NCI-H460 (cell line): ENCODE measurements around the gene RNF31. TPM values are rescaled to one million over a fixed set of nuclear protein-coding genes. Genes with fewer than 3 reads are reported as not detected.
A peak's percentile ranks its signal among the peaks of the same experiment; 100 is the strongest.

Source experiments
- DNase-seq: peaks from one replicate; pipeline ENCODE4 v3.0.0-alpha.2; 2016; ENCODE audit warnings: low read depth; ENCODE audit errors: extremely low read depth
- total RNA-seq: library from RNA; depleted of rRNA; stranded (reverse); fragments of >200 nt; shearing (Covaris generic); gene quantifications from 2 replicates; pipeline ENCODE4 v1.2.3, GENCODE V29; 2014

RNF31 gene
- total RNA-seq, 1 experiment from 2014 or later: 35.1 TPM

DNA sequence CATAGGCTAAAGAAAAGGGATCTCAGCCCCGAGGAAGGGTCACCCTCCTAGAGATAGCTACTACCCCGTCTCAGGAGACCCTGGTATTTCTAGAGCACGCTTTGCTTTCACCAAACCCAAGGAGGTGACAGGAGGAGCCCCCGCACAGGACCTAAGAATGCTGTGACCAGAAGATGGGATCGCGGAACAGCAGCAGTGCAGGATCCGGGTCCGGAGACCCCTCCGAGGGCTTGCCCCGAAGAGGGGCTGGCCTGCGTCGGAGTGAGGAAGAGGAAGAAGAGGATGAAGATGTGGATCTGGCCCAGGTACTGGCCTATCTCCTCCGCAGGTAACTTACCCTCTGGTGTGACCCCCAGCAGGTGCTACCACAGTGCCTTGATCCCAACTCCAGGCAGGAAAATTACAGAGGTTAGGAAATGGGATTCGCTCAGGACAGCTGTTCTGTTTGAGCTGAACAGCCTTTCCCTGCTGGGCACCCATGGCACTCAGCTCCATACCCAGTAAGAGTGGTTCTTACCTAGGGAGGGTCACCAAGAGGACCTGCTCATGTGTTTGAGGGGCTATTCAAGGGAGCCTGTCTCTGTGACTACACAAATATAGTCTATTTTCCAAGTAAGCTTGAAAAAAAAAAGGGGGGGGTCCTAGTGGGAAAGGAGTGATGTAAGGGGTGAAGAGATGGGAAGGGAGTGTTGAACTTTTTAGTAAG is 31.7 kb upstream of the RNF31 start:
- DNase-seq: no peak

DNA sequence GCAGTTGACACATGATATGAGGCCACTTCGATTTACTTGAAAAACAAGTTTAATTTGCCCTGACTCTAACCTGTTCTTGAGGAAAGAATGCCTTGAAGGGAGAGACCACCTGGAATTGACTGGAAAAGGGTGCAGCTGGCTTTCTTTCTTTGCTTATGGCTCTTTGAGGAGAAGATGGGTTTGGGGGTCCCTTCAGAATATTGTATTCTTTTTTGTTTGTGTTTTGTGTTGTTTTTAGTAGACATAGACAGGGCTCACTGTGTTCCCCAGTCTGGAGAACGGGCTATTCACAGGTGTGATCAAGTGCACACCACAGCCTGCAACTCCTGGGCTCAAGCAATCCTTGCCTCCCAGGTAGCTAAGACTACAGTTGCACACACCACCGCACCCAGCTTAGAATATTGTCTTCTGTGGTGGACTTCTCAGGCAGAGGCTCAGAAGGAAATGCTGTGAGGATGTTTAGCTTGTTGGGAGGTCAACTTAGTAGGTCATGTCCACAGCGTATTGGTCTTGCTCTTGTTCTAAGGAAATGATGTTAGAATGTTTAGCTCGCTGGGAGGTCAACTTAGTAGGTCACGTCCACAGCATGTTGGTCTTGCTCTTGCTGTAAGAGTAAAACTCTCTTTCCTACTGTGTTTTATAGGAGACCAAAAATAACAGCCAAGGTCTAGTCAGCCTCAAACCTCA is 31.0 kb upstream of the RNF31 start:
- DNase-seq: no peak

DNA sequence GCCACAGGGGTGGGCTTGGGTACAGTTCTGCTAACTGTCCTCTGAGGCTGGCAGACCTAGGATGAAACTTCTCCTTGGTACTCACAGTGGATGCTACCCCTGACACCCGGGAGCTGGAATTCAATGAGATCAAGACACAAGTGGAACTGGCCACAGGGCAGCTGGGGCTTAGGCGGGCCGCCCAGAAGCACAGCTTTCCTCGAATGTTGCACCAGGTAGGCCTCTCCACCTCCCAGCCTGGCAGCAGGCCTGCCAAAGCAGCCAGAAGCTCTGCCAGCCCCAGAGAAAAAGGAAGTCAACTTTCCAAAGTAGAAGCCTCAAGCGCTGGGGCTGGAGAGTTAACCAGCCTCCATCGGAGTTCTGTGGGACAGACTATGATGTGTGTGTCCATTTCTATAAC is 30.1 kb upstream of the RNF31 start:
- DNase-seq: no peak

DNA sequence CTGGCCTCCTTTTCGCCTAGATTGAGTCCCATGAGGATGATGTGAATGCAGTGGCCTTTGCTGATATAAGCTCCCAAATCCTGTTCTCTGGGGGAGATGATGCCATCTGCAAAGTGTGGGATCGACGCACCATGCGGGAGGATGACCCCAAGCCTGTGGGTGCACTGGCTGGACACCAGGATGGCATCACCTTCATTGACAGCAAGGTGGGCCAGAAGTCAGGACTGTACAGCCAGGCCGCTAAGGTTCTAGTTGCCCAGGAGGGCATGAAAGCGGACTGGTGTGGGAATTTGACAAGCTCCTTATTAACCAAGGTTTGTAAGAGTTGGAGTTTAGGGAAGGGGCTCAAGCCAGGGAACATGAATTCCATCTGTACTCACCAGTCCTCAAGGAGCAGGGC is 27.6 kb upstream of the RNF31 start:
- DNase-seq: no peak

DNA sequence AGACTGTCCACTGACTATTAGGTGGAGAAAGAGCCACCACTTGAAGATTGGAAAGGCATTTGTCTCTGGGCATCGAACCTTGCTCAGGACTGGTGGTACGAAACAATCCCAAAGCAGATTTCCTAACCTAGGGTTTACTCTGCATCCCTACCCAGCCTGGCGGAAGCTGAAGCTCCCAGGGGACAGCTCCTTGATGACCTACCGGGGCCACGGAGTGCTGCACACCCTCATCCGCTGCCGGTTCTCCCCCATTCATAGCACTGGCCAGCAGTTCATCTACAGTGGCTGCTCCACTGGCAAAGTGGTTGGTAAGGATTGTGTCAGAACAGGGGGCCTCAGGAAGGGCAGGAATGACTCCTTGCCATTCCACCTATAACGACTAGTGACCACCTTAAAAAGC is 26.1 kb upstream of the RNF31 start:
- DNase-seq: no peak

DNA sequence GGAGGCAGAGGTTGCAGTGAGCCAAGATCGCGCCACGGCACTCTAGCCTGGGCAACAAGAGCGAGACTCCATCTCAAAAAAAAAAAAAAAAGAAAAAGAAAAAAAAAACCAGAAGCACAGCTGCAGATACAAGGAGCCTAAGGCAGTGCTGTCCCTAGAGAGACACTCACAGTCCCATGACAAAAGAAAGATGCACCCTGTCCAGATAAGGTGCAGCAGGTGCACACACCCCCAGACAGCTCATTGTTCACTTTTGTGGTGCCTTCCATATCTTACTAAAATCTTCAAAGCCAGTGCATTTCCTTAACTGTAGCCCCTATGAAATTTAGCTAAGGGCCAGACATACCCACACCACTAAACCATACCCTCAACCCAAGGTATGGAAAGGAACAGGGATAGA is 24.9 kb upstream of the RNF31 start:
- DNase-seq: no peak

DNA sequence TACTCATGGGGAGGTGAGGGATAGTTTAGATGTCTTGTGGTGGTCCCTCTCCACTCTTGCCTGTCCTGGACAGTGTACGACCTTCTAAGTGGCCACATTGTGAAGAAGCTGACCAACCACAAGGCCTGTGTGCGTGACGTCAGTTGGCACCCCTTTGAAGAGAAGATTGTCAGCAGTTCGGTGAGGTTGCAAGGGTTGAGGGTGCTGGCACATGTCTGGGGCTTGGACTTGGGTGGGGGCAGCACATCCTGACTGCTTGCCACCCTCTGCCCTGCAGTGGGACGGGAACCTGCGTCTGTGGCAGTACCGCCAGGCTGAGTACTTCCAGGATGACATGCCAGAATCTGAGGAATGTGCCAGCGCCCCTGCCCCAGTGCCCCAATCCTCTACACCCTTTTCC is 24.4 kb upstream of the RNF31 start:
- no peak for DNase-seq

DNA sequence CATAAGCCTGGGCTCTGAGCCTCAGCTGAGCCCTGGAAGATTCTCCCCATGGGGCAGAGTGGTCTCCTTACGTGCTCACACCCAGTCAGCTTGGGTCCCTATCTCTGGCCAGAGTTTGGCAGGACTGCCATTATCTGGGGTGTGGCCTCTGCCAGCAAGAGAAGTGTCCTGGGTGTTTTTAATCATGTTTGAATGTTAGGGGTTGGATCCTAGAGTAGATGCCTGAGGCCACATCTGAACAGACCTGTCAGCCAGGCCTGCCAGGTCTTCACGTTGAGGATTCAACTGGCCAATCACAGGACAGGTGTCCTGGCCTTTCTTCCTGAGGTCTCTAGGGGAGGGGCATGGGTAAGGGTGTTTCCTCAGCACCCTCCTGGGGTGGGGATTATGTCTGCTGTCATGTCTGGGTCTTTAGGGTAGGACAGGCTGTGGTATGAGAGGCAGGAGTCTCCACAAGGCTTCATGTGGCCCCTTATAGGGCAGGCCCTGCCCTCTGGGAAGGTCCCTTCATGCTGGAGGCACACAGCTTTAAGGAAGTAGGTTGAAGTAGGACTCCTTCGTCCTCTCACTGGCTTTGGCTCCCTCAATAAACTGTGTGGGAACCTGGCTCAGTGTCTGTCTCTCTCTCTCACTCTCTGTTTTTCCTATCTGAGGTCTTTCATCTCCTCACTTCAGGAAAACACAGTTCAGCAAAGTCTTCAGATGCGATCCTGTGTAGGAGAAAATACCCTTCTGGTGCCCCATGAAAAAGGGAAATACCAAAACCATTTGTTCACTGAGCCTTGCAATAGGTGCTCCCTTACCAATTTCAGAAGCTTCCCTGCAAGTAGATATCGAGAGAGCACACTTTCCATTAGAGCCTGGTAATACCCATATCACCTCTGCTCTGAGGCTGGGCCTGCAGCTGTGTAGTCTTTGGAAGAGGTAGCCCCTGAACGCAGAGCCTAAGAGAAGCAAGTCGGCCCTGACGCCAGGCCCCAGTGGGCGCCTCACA is 23.6 kb upstream of the RNF31 start:
- no peak for DNase-seq

DNA sequence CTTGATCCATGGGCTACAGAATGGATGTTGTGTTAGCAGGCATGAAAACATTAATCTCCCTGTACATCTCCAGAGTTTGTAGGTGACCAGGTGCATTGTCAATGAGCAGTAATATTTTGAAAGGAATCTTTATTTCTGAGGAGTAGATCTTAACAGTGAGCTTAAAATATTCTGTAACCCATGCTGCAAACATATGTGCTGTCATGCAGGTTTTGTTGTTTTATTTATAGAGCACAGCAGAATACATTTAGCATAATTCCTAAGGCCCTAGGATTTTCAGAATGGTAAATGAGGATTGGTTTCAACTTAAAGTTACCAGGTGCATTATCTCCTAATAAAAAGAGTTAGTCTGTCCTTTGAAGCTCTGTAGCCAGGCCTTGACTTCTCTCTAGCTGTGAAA is 20.4 kb upstream of the RNF31 start:
- DNase-seq: no peak

DNA sequence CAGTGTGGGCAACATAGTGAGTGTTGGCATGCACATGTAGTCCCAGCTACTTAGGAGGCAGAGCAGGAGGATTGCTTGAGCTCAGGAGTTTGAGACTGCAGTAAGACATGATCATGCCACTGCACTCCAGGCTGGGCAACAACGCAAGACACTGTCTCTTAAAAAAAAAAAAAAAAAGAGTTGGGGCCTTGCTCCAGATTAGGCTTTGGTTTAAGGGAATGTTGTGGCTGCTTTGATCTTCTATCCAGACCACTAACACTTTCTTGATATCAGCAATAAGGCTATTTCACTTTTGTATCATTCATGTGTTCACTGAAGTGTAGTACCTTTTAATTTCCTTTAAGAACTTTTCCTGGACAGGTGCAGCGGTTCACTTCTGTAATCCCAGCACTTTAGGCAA is 19.6 kb upstream of the RNF31 start:
- DNase-seq: no peak

DNA sequence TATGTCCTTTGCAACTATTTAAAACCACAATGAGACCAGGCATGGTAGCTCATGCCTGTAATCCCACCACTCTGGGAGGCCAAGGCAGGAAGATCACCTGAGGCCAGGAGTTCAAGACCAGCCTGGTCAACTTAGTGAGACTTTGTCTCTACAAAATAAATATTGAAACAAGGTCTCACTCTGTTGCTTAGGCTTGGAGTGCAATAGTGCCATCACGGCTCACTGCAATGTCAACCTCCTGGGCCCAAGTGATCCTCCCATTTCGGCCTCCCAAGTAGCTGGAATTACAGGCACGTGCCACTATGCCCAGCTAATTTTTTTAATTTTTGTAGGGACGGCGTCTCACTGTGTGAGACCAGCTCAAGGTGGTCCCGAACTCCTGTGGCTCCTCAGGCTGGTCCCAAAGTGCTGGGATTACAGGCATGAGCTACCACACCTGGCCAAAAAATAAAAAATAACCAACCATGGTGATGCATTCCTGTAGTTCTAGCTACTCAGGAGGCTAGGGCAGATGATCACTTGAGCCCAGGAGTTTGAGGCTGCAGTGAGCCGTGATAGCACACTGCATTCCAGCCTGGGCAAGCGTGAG is 17.8 kb upstream of the RNF31 start:
- DNase-seq: no peak

DNA sequence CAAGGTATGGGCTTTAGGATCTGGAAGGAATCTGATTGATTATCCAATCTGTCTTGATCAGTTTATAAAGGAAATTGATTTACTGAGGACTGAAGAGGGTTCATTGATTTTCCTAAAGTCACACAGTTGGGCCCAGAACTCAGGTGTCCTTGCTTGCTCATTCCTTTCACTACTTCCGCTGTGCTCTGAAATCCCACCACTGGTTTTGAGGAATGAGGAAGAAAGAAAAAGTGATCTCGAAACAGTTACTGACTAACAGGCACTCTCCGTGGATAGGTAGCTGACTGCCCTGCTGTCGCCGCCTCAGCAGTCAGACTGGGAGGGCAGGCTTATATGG is 16.9 kb upstream of the RNF31 start, which contains the start of gene FITM1:
TSS of gene FITM1 (plus strand) at position 280 of the 337 bp plus-strand sequence. CDS start 905 bp downstream, outside the sequence.
- DNase-seq: no peak

DNA sequence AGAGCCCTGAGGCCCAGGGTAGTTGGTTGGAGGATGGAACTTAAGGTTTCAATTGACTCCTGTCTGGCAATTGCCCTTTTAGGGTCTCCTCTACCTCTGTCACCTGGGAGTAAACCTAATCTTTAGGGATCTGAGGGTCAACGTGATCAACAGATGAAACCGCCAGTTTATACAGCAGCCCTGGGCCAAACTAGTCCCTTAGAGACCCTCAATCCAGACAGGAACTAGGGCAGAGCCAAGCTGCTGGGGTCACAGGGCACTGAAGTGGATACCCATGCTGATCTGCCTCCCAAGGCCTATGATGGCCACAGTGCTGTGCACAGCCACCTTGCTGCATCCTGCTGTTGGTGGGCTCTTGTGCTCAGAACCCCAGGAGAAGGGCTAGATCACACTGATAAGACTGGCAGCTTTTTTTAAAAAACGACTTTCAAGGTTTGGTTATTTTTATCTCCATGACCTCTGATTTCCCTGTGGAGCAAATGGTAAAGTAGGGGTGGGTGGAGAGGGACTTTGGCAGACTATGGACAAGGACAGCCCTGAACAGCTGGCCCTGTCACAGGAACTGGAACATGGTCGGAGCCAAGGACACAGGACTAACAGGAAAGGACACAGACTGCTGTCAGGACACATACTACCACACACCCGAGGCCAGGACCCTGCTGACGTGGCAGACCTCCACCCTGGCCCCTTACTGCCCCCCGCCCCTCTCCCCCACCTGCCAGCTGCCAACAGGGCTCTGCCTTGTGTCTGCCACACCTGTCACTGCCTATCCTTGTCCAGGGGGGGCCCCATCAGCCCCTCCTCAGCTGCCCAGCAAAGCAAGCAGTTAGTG is 16.4 kb upstream of the RNF31 start:
- no peak for DNase-seq

DNA sequence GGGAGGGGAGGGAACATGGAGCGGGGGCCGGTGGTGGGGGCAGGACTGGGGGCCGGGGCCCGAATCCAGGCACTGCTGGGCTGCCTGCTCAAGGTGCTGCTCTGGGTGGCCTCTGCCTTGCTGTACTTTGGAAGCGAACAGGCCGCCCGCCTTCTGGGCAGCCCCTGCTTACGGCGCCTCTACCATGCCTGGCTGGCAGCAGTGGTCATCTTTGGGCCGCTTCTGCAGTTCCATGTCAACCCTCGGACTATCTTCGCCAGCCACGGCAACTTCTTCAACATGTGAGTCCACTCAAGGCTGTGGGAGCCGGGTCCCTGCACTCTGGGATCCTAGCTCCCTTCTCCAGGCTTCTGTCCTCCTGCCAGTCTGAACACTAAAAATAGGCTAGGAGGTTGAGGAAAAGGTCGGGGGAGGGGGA is 15.7 kb upstream of the RNF31 start:
- no peak for DNase-seq

DNA sequence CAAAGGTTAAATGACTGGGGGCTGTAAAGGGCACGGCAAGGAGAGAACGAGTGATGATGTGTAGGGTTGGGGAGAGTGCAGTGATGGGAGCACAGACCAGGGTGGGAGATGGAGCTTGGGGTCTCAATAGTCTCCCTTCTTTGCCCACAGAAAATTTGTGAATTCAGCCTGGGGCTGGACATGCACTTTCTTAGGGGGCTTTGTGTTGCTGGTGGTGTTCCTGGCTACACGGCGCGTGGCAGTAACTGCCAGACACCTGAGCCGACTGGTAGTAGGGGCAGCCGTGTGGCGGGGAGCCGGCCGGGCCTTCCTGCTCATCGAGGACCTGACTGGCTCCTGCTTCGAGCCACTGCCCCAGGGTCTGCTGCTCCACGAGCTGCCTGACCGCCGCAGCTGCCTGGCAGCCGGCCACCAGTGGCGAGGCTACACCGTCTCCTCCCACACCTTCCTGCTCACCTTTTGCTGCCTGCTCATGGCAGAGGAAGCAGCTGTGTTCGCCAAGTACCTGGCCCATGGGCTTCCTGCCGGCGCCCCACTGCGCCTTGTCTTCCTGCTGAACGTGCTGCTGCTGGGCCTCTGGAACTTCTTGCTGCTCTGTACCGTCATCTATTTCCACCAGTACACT is 15.1 kb upstream of the RNF31 start:
- no peak for DNase-seq

DNA sequence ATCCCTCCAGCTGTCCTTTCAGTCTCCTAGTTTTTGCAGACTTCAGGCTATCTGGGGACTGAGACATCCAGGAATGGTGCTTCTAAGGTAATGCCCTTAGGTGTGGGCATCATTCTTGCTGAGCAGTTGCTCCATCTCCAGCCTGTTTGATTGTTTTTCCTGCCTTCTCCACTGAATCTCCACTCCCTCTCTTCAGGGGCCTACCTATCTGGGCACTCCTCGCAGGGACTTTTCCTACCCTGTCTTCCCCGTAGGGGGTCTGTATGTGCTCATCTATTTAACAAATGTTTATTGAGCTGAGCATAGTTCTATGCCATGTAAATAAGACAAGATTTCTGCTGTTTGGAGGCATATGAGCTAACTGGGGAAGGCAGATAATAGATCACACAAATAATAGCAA is 14.3 kb upstream of the RNF31 start:
- no peak for DNase-seq

DNA sequence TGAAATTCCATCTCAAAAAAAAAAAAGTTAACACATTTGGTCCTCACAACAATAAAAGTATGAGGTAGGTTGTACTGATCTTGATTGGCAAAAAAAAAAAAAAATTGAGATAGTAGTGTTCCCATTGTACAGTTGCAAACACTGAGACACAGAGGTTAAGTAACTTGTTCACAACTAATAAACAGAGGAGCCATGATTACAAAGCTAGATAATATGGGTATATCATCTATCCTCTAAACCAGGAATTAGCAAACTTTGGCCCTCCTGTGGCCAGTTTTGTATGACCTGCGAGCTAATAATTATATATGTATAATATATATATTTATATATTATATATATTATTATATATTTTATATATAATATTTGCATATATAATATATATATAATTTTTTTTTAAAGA is 13.6 kb upstream of the RNF31 start:
- DNase-seq: no peak

DNA sequence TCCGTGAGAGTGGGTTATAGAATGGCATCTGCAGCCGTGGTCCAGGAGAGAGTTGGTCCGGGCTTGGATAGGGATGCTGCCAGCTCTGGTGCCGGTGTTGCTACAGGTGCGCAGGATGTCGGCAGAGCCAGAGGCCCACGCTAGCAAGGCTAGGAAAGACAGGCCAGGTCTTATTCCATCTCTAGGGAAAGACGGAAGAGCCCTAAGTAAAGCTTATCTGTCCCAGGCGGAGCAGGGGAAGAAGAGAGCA is 11.8 kb upstream of the RNF31 start:
- DNase-seq: no peak

DNA sequence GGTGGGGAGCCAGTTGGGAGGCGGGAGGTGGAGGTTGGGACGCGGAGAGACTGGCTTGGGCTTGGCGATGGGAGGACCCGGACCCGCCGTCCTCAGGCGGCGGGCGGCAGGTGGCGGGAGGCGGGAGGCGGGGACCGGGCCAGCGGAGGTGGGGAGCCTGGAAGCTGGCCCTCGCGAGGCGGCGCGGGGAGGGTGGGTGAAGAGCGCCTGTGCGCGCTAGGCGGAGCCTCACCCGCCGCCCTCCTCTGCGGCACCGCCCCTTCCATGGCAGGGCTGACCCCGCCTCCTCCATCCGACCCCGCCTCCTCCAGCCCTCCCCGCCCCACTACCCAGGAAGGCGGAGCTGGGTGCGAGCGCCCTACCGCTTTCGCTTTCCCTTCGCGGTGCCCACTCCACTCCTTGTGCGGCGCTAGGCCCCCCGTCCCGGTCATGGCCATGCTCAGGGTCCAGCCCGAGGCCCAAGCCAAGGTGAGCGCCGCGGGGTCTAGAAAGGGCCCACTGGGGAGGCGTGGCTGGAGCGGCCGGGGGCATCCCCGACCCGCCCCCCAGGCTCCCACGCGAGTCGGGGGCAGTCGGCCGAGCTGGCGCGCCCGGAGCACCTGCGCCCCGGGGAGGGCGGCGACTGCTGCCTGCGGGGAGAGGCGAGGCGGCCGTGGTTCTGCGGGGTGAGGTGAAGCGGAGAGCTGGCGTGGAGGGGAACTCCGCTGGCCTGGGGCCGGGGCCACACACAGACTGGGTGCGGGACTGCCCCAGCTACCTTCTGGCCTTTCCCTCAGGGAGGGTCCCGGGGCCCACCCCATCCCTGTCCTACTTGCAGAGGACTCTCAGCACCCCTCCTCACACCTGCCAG is 11.2 kb upstream of the RNF31 start, which contains the start of gene PSME1:
TSS of gene PSME1 (plus strand) at position 361 of the 850 bp plus-strand sequence. CDS start at position 430, 69 bp downstream.
- DNase-seq: peak; percentile 88
